Stimulated activated naive CD8-positive, alpha-beta T cell treated with anti-CD3 and anti-CD28 coated beads, Interleukin-15, amount 100 ng/mL, for 72 hours (primary cell): ENCODE data around the gene TCHP.
"Not testable (repeated sequence)": the region's sequence is repeated elsewhere in the genome, so short reads cannot be mapped to it uniquely, and the experiment has no call there.

Experiments
- ATAC-seq: fragments of 150-1000 bp; cut with Tn5 transposase; 2 replicates; pipeline ENCODE4 v1.10.0; 2021; ENCODE audit warnings: mild to moderate bottlenecking, moderate library complexity
- DNase-seq, 2 donors: peaks; one replicate each; pipeline ENCODE4 v3.0.0; 2021 to 2022
- H3K27ac Mint-ChIP-seq, 2 donors: one replicate each; pipeline ENCODE4 v1.8.0; 2022; ENCODE audit warnings: mild to moderate bottlenecking in 2 of 2, mixed read lengths in 2 of 2, moderate library complexity in 2 of 2
- H3K27me3 Mint-ChIP-seq: one replicate; pipeline ENCODE4 v1.8.0; 2022; ENCODE audit warnings: mixed read lengths
- H3K4me1 Mint-ChIP-seq: one replicate; pipeline ENCODE4 v1.8.0; 2022; ENCODE audit warnings: mild to moderate bottlenecking, mixed read lengths
- H3K4me3 Mint-ChIP-seq, 2 donors: one replicate each; pipeline ENCODE4 v1.8.0; 2022; ENCODE audit warnings: mild to moderate bottlenecking in 2 of 2, mixed read lengths in 2 of 2, moderate library complexity in 1 of 2
- H3K9me3 Mint-ChIP-seq, 2 donors: one replicate each; pipeline ENCODE4 v1.8.0; 2022; ENCODE audit warnings: mixed read lengths in 2 of 2

Gene TCHP

GRCh38 chr12:109892165-109892715, 7.8 kb upstream of the TCHP start:
- peaks cover 36% of the 10 kb centered on the region for H3K4me1 Mint-ChIP-seq
- H3K27ac Mint-ChIP-seq, result no peak overlapping the region
- no peak overlapping the region for H3K4me3 Mint-ChIP-seq
- H3K9me3 Mint-ChIP-seq, result no peaks in the 10 kb centered on the region
- DNase-seq (no peak), ATAC-seq (no peak)
- H3K27me3 Mint-ChIP-seq, result no peaks in the 10 kb centered on the region

GRCh38 chr12:109892748-109893147, 7.3 kb upstream of the TCHP start:
- Mint-ChIP-seq H3K4me1 (peaks cover 34% of the 10 kb centered on the region), H3K27ac (no peak overlapping the region), H3K27me3 (no peaks in the 10 kb centered on the region), H3K4me3 (no peak overlapping the region), H3K9me3 (no peaks in the 10 kb centered on the region)
- ATAC-seq (peak; percentile 74), DNase-seq (peak in 1 of 2 donors; percentile 21)

- H3K4me3 Mint-ChIP-seq, result no peak overlapping the region
- no peak overlapping the region for H3K27ac Mint-ChIP-seq
- H3K27me3 Mint-ChIP-seq, result no peaks in the 10 kb centered on the region
- DNase-seq (no peak), ATAC-seq (no peak)
- no peaks in the 10 kb centered on the region for H3K9me3 Mint-ChIP-seq
- H3K4me1 Mint-ChIP-seq, result peaks cover 27% of the 10 kb centered on the region
These were observed 6.6 kb upstream of the TCHP start for GRCh38 chr12:109893261-109893995.

- no peak overlapping the region for H3K27ac Mint-ChIP-seq
- no peaks in the 10 kb centered on the region for H3K9me3 Mint-ChIP-seq
- DNase-seq (no peak), ATAC-seq (no peak)
- peaks cover 16% of the 10 kb centered on the region for H3K4me1 Mint-ChIP-seq
- no peaks in the 10 kb centered on the region for H3K27me3 Mint-ChIP-seq
- no peak overlapping the region for H3K4me3 Mint-ChIP-seq
These were observed 5.1 kb upstream of the TCHP start for GRCh38 chr12:109894939-109895338.

GRCh38 chr12:109896188-109896587, 3.9 kb upstream of the TCHP start:
- peaks cover 23% of the 10 kb centered on the region for H3K4me1 Mint-ChIP-seq
- H3K27me3 Mint-ChIP-seq, result no peaks in the 10 kb centered on the region
- no peak overlapping the region for H3K4me3 Mint-ChIP-seq
- ATAC-seq, result no peak
- H3K27ac Mint-ChIP-seq, result no peak overlapping the region
- no peaks in the 10 kb centered on the region for H3K9me3 Mint-ChIP-seq
- no peak for DNase-seq

GRCh38 chr12:109897029-109897428, 3.0 kb upstream of the TCHP start:
- Mint-ChIP-seq H3K27ac (no peak overlapping the region), H3K27me3 (no peaks in the 10 kb centered on the region), H3K4me3 (no peak overlapping the region), H3K4me1 (peaks cover 30% of the 10 kb centered on the region), H3K9me3 (no peaks in the 10 kb centered on the region)
- no peak for DNase-seq
- no peak for ATAC-seq

- not testable (repeated sequence) for ATAC-seq, H3K9me3 Mint-ChIP-seq, H3K27me3 Mint-ChIP-seq
These were observed 729 bp upstream of the TCHP start for GRCh38 chr12:109899345-109899744.

GRCh38 chr12:109900752-109901580, 892 bp downstream of the TCHP start:
- peaks cover 23% of the 10 kb centered on the region for H3K4me1 Mint-ChIP-seq
- no peaks in the 10 kb centered on the region for H3K9me3 Mint-ChIP-seq
- ATAC-seq (peak; percentile 27), DNase-seq (peak in 1 of 2 donors; percentile 14)
- H3K27me3 Mint-ChIP-seq, result no peaks in the 10 kb centered on the region
- peak overlapping the region; percentile 84 to 96 for H3K4me3 Mint-ChIP-seq
- peak overlapping the region; percentile 88 to 99 for H3K27ac Mint-ChIP-seq

More at GRCh38 chr12:109899345-109899744, 729 bp upstream of the TCHP start:
- Mint-ChIP-seq H3K4me1 (peaks cover 23% of the 10 kb centered on the region), H3K4me3 (peak overlapping the region; percentile 84 to 96)
- not testable (repeated sequence) for DNase-seq, H3K27ac Mint-ChIP-seq

- no peak overlapping the region for H3K4me3 Mint-ChIP-seq
These were observed 2.9 kb downstream of the TCHP start for GRCh38 chr12:109902891-109903418.

GRCh38 chr12:109905301-109905700, 5.2 kb downstream of the TCHP start:
- no peaks in the 10 kb centered on the region for H3K27me3 Mint-ChIP-seq
- no peak overlapping the region for H3K27ac Mint-ChIP-seq
- H3K9me3 Mint-ChIP-seq, result no peaks in the 10 kb centered on the region
- no peak overlapping the region for H3K4me3 Mint-ChIP-seq
- no peak for DNase-seq
- no peak for ATAC-seq
- peaks cover 17% of the 10 kb centered on the region for H3K4me1 Mint-ChIP-seq

More at GRCh38 chr12:109902891-109903418, 2.9 kb downstream of the TCHP start:
- Mint-ChIP-seq H3K9me3 (no peaks in the 10 kb centered on the region), H3K27me3 (no peaks in the 10 kb centered on the region), H3K27ac (no peak overlapping the region), H3K4me1 (peaks cover 23% of the 10 kb centered on the region)
- DNase-seq, result no peak
- ATAC-seq, result no peak

- H3K4me3 Mint-ChIP-seq, result no peak overlapping the region
- H3K4me1 Mint-ChIP-seq, result no peaks in the 10 kb centered on the region
- H3K27ac Mint-ChIP-seq, result no peak overlapping the region
These were observed 10.3 kb downstream of the TCHP start for GRCh38 chr12:109910254-109910968.

GRCh38 chr12:109910969-109911348, 10.9 kb downstream of the TCHP start:
- no peaks in the 10 kb centered on the region for H3K9me3 Mint-ChIP-seq
- peak; percentile 14 to 26 for DNase-seq
- ATAC-seq, result peak; percentile 68
- peak overlapping the region in 1 of 2 donors; percentile 29 for H3K27ac Mint-ChIP-seq
- H3K27me3 Mint-ChIP-seq, result no peaks in the 10 kb centered on the region
- no peak overlapping the region for H3K4me3 Mint-ChIP-seq
- no peaks in the 10 kb centered on the region for H3K4me1 Mint-ChIP-seq

More at GRCh38 chr12:109910254-109910968, 10.3 kb downstream of the TCHP start:
- Mint-ChIP-seq H3K27me3 (no peaks in the 10 kb centered on the region), H3K9me3 (no peaks in the 10 kb centered on the region)
- peak; percentile 11 for ATAC-seq
- DNase-seq, result no peak

- H3K27ac Mint-ChIP-seq, result peak overlapping the region in 1 of 2 donors; percentile 61
- H3K4me1 Mint-ChIP-seq, result no peaks in the 10 kb centered on the region
- no peaks in the 10 kb centered on the region for H3K9me3 Mint-ChIP-seq
- H3K27me3 Mint-ChIP-seq, result no peaks in the 10 kb centered on the region
- no peak for ATAC-seq
- no peak overlapping the region for H3K4me3 Mint-ChIP-seq
- DNase-seq, result no peak
These were observed 12.8 kb downstream of the TCHP start for GRCh38 chr12:109912855-109913321.

GRCh38 chr12:109914461-109914860, 14.4 kb downstream of the TCHP start:
- Mint-ChIP-seq H3K27ac (peak overlapping the region in 1 of 2 donors; percentile 68), H3K27me3 (no peaks in the 10 kb centered on the region), H3K4me1 (no peaks in the 10 kb centered on the region), H3K9me3 (no peaks in the 10 kb centered on the region), H3K4me3 (no peak overlapping the region)
- ATAC-seq (no peak), DNase-seq (no peak)
